GM12874 (cell line): Measurements from ENCODE around the gene AKR1C2.

Experiments
- CTCF ChIP-seq: IDR thresholded peaks from 2 replicates; pipeline ENCODE4 v1.5.1; 2011; ENCODE audit warnings: low read depth, mild to moderate bottlenecking, control low read depth, low read length, moderate library complexity; ENCODE audit not compliant: insufficient read depth

Gene AKR1C2

DNA sequence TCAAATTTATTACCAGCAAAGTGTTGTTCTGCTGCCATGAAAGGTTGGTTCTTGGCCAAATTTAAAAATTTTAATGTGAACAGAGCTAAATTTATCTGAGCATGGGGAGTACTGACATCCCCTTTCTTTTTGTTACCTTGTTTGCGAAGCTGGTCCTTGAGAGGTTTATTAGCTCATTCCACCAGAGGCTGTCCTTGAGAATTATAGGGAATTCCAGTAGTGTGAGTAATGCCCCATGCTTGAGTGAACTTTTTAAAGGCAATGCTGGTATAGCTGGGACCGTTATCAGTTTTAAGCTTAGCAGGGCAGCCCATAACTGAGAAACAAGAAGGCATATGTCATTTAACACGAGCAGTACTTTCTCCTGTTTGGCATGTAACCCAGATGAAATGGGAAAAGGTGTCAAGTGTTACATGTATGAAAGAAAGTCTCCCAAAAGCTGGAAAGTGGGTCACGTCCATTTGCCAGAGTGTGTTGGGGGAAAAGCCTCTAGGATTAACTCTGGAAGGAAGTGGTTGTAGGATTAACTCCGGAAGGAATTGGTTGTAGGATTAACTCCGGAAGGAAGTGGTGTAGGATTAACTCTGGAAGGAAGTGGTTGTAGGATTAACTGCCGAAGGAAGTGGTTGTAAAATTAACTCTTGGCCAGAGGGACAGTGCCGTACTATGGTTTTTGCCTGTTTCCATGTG lies 37.3 kb upstream of the AKR1C2 start:
- TF ChIP-seq CTCF: no peak

GRCh38 chr10:5040010-5040673 lies 36.5 kb upstream of the AKR1C2 start:
- TF ChIP-seq CTCF: no peak

- no peak for TF ChIP-seq CTCF
These were observed 35.1 kb upstream of the AKR1C2 start for GRCh38 chr10:5038733-5039132.

DNA sequence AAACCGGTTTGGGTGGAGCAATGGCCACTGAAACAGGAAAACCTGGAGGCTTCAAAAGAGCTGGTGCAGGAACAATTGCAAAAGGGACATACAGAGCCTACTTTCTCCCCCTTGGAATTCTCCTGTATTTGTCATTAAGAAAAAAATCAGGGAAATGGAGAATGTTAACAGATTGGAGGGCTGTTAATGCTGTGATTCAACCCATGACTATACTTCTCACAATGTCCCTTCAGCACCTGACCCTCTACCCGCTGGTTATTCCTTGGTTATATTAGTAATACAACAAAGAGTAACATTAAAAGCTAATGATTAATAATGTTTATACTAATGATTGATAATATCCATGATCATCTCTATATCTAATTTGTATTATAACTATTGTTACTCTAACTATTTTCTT lies 34.4 kb upstream of the AKR1C2 start:
- no peak for TF ChIP-seq CTCF

GRCh38 chr10:5036511-5036910 lies 32.9 kb upstream of the AKR1C2 start:
- TF ChIP-seq CTCF: no peak

GRCh38 chr10:5035356-5035755 lies 31.7 kb upstream of the AKR1C2 start:
- TF ChIP-seq CTCF: no peak

- TF ChIP-seq CTCF: no peak
These were observed 30.9 kb upstream of the AKR1C2 start for GRCh38 chr10:5034588-5034987.
